Activated effector memory CD4-positive, alpha-beta T cell treated with Interleukin-2 at 50 U/mL for 16 hours (primary cell): ENCODE data around the gene CTSL.

Experiments used
- DNase-seq: peaks from one replicate; pipeline ENCODE4 v3.0.0-alpha.2; 2020

Gene CTSL

GRCh38 chr9:87725900-87726709 lies at the start of gene CTSL:
TSS of gene CTSL (plus strand) at chr9:87726119. CDS start at chr9:87727604, 1,485 bp downstream.
- peak; percentile 56 for DNase-seq

GRCh38 chr9:87676976-87677775 lies 48.7 kb upstream of the CTSL start:
- DNase-seq = no peak

- DNase-seq = no peak
These were observed 47.9 kb upstream of the CTSL start for GRCh38 chr9:87677776-87678587.

DNA sequence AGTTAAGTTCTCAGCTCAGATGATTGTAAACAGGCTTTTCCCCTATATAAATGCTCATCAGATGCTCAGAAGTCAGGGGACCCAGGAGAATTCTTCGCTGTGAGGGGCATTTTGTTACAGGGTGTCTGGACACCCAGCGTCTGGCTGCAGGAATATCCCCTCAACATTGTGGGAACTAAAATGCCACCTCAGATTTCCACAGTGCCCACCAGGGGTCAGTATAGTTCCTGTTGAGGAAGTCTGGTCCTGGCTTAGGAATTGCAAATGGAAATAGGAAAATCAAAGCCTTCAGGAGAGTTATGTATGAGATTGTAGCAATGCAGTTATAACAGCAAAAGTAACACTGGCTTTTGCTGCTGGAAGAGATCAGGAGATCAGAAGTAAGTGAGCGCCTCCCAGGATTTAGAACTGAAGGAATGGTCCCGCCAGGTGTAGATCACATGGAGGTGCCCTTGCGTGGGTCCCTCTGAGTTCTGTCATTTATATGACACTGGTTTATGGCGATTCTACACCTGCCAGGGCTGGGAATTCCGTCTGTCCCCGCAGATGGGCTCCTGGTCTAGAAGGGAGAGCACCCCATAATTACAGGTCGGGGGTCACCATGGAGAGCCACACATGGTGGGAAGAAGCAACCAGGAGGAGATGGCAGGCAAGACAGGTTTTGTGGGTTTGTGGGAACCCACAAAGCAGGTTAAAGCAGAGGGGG lies 47.1 kb upstream of the CTSL start:
- peak; percentile 12 for DNase-seq

- no peak for DNase-seq
These were observed 44.5 kb upstream of the CTSL start for GRCh38 chr9:87681271-87682061.

DNA sequence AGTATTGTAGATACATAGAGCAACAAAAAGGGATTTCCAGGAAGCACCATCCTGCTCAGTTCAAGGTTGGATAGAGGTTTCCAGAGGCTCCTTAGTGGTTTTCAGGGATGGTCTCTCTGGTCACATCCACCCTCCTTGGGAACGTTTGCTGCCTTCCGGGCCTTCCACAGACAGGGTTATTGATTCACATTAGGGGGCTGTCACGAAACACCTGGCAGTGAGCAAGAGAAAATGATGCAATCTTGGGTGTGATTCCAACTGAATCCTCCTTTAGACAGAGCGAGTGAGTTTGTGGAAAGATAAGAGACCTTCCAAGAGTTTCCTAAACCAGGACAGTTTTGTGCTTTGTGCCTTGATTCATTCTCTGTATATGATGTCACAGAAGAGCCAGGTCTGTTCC lies 43.8 kb upstream of the CTSL start:
- no peak for DNase-seq

- no peak for DNase-seq
These were observed 43.3 kb upstream of the CTSL start for GRCh38 chr9:87682618-87683017.

DNA sequence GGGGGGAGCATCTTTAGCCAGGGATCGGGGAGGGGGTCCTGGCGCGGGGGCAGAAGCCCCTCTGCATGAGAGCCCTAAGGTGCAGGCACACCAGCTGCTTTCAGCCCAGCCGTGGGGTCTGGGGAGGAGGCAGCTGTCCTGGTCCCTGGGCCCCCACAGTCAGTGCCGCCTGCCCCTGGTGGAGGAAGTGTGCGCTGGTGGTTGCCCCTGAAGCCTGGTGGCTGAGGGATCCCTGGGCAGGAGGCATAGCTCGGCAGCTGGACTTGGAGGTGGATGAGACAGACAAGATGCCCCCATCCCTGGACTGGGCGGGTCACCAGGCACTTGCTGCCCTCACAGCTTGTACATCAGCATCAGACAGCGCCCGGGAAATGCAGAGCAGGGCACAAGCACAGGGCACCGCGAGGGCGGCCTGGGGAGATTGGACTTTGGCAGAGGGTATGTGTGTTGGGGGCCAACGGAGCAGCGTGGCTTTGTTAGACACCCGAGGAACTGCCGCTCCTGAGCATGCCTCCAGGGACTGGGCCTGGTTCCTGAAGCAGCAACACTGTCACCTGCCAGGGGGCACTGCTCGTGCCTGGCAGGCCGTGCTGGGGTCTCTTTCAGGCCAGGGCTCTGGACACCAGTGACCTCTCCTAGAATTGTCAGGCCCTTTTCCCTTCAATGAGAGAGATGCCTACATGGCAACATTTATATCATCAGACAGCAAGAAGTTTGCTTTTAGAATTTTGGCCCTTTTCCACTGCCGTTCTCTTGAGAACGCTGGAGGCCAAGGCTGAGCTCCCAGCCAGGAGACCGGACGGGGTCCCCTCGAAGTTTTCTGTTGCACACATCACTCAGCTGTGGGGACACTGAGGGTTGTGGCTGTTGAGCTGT lies 41.9 kb upstream of the CTSL start:
- no peak for DNase-seq

GRCh38 chr9:87684627-87685219 lies 41.2 kb upstream of the CTSL start:
- no peak for DNase-seq

- DNase-seq = no peak
These were observed 40.5 kb upstream of the CTSL start for GRCh38 chr9:87685441-87685840.

DNA sequence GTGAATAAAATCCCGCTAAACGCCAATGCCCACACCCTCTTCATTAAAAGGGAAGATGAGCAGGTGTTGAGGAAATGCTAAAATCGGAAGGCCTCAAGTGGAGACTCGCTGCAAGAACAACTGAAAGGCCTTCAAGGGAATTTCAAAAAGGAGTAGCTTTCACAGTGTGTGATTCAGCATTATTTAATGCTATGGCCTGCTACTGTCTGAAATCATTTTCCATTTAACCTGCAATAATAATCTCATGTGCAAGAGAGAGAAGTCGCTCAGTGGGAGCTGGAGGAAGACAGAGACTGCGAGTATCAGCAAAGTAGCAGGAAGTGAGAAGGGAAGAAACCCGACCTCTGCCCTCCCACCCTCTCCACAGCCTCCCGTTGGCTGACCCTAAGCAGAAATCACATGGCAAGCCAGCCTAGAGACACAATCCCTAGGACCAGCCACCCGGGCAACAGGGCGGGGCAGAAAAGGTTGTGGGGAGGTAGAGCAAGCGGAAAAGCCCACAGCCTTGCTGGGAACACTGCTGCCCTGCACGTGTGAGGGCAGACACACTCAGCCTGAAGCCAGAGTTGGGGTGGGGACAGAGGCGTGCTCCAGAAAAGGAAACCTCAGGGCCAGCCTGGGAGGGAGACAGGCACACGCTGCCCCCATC lies 39.9 kb upstream of the CTSL start:
- DNase-seq = no peak

DNA sequence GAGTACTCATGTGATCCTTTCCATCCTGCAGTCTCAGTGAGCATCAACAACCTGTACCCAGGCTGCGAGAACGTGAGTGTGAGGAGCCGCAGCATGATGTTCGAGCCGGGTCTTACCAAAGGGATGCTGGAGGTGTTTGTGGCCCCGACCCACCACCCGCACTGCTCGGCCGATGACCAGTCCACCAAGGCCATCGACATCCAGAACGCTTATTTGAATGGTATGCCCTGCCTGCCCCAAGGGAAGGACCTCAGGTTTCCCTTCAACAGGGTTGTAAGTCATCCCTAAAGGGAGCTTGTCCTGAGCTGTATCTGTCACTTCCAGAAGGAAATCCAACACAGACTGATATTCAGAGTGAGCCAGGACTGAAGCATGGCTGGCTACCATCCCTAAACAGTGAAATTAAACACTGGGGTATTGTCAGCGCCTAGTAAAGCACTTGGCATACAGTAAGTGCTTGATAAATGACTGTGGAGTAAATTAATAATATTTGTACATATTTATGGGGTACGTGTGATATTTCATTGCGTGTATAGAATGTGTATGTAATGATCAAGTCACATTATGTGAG lies 39.3 kb upstream of the CTSL start:
- no peak for DNase-seq

DNA sequence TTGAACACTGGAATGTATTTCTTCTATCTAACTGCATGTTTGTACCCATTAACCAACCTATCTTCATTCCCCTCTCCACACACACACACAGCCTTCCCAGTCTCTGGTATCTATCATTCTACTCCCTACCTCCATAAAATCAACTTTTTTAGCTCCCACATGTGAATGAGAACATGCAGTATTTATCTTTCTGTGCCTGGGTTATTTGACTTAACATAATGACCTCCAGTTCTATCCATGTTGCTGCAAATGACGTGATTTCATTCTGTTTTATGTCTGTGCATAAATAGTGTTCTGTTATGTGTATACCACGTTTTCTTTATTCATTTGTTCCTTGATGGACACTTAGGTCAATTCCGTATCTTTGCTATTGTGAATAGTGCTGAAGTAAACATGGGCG lies 38.7 kb upstream of the CTSL start:
- no peak for DNase-seq

GRCh38 chr9:87694236-87694755 lies 31.6 kb upstream of the CTSL start:
- DNase-seq = no peak

DNA sequence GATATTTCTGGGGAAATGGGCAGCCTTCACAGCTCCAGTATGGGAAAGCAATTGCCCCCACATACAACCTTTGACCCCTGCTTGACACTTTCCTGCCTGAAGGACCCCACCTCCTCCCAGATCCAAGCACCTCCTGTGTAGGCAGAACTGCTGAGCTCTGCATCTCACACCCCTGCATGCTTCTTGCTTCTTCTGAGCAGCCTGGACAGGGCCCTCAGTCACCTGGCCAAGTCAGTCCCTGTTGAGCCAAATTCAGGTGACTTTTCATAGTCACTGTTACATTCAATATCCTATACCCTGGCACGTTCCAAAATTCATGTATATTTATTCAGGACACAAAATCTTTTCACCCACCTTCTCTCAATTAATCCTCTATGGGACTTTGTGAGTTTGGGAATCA lies 30.4 kb upstream of the CTSL start:
- DNase-seq = no peak

DNA sequence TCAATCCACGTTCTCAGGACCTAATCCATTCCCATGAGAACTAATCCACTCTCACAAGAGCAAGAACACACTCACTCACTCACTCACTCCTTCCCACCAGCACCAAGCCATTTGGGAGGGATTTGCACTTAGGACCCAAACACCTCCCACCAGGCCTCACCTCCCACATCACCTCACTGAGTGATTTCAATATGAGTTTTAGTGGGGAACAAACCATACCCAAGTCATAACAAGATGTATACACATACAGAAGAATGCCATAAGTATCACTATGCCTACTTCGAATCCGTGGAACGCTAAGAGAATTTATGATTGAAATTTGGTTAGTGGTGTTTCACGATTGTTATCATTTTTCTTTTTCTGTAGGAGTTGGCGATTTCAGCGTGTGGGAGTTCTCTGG lies 29.3 kb upstream of the CTSL start:
- DNase-seq = no peak

- no peak for DNase-seq
These were observed 27.7 kb upstream of the CTSL start for GRCh38 chr9:87698069-87698809.

DNA sequence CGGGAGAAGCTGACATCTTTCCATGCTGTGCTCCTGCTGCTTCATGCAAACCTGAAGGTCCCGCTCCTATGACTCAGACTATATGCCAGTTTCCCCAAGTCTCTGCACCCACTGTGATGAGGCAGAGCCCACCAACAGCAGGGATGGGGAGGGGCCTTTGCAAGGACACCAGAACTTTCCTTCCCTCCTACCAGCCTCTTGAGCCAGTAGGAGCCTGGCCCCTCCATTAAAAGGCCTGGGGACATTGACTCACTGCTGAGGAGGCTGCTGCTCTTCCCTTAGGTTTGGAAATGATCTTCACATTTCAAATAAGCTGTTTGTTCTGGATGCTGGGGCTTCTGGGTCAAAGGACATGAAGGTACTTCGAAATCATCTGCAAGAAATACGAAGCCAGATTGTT lies 26.1 kb upstream of the CTSL start:
- no peak for DNase-seq

DNA sequence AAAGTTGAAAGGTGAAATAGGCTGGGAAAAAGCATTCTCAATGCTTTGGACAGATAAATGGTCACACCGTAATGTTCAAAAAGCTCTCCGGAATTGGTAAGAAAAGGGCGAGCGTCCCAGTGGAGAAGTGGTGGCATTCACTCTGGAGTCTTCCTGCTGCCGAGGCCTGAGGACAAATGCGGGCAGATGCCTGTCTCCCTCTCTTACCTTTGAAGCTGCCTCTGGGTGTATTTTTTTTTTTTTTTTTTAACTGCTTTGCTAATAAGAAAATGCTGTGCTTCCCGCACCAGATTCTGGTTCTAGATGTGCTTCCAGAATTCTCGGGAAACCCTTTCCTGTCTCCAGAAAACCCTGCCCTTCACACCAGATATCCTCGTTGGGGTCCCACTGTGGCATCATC lies 24.4 kb upstream of the CTSL start:
- DNase-seq = no peak
